DMS153 (cell line): ENCODE data around the gene FBXW8.

ENCODE experiments used
- DNase-seq: peaks from one replicate; lab custom pipeline; 2025; lab: John Stamatoyannopoulos, UW

FBXW8 gene

GRCh38 chr12:116924558-116925453 is 14.1 kb downstream of the FBXW8 start:
- DNase-seq = no peak

- DNase-seq = no peak
Observed at GRCh38 chr12:116926283-116927243, 15.8 kb downstream of the FBXW8 start.

GRCh38 chr12:116927244-116927940 is 16.6 kb downstream of the FBXW8 start:
- peak; percentile 35 for DNase-seq

GRCh38 chr12:116928504-116928903 is 17.8 kb downstream of the FBXW8 start:
- DNase-seq = no peak

- DNase-seq = no peak
Observed at GRCh38 chr12:116929885-116930284, 19.1 kb downstream of the FBXW8 start.

- DNase-seq = no peak
Observed at GRCh38 chr12:116931665-116932064, 20.9 kb downstream of the FBXW8 start.

GRCh38 chr12:116933091-116933490 is 22.3 kb downstream of the FBXW8 start:
- no peak for DNase-seq

- no peak for DNase-seq
Observed at GRCh38 chr12:116933512-116934246, 22.9 kb downstream of the FBXW8 start.

- DNase-seq = no peak
Observed at GRCh38 chr12:116934908-116935705, 24.4 kb downstream of the FBXW8 start.

GRCh38 chr12:116937640-116938039 is 26.9 kb downstream of the FBXW8 start:
- DNase-seq = no peak

- DNase-seq = no peak
Observed at GRCh38 chr12:116939734-116940133, 29.0 kb downstream of the FBXW8 start.

- DNase-seq = no peak
Observed at GRCh38 chr12:116941188-116941587, 30.4 kb downstream of the FBXW8 start.

- no peak for DNase-seq
Observed at GRCh38 chr12:116943419-116944372, 32.9 kb downstream of the FBXW8 start.

GRCh38 chr12:116945886-116946550 is 35.3 kb downstream of the FBXW8 start:
- no peak for DNase-seq

GRCh38 chr12:116948298-116948697 is 37.5 kb downstream of the FBXW8 start:
- no peak for DNase-seq

GRCh38 chr12:116950628-116951325 is 40.0 kb downstream of the FBXW8 start:
- no peak for DNase-seq

GRCh38 chr12:116954710-116955381 is 44.1 kb downstream of the FBXW8 start:
- DNase-seq = no peak
